ENCODE measurements around the gene FMN2.

Gene FMN2

DNA sequence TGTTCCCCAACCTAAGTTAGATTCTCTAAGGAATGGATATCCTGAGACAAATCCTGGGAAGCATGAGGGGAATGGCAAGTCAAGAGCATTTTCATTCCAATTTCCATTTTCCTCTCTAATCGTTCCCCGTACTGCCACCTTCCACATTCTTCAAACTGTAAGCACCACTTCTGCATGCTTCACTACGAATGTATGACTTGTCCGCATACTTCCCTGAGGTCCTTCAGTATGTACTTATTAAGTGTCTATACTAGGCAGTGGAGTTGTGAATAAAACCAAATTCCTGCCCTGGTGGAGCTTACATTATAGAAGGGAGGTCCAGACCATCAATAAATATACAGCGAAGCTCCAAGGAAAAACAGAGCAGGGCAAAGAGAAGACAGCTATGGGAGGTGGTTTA is 365.5 kb downstream of the FMN2 start:
- DNase-seq: no peak

DNA sequence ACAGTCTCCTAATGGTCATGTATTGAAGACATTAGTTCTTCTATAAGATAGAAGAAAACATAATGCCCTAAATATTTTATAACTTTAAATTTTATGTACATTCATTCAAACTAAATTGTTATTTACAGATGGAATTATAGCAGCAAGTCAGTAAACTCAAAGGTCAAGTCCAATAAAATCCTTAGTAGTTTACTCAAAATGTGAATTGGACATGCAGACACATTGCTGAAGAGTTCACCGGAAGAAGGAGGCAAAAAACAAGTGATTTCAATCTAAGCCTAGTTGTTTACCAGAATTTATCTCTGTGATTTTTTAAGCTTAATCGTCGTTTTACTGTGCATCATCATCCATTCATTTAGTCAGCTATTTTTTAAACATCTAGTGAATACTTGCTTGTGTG is 370.6 kb downstream of the FMN2 start:
- no peak for DNase-seq

DNA sequence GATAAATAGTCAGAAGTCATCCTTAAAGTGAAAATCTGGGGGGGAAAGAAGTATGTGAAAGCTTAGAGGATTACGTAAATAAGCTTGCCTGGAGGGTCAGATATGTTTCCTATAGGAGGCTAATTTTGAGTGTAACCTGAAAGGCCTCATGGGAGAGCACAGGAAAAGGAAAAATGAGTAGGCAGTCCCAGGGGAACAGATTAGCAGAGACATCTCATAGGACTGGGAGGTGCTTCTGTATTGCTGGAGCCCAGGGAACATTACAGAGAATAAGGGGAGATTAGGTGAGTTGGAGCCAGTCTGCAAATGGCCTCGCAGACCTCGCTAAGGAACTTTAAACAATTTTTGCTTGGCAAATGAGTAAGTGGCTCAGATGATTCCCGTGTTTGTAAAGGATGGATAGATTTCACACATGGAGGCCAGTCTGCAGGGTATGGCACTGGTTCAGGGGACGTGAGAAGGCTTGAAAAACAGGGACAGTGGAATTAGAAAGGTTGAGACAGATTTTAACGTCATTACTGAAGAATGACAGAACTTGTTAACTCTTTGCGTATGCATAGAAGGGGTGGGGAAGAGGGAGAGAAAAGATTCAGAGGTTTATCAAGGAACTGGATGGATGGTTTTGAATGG is 371.2 kb downstream of the FMN2 start:
- no peak for DNase-seq

GRCh38 chr1:240464099-240464498 is 372.4 kb downstream of the FMN2 start:
- no peak for DNase-seq

DNA sequence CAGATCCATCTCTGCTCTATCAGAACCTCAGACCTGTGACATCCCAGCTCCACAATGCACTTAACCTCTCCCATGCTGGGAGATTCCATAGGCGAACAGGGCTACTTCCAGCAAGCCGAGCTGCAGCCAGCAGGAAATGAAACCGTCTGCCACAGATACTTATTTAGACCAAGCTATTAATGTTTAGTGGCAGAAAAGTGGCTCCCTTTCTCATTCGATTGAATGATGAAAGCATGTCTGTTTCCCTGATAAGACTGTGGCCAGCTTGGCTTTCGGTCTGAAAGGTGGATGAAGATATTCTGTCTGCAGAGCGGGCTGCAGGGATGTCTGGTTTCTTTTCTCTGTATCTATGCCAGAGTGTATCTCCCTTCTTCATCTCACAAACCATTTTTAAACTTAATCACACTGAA is 373.9 kb downstream of the FMN2 start:
- DNase-seq: no peak

DNA sequence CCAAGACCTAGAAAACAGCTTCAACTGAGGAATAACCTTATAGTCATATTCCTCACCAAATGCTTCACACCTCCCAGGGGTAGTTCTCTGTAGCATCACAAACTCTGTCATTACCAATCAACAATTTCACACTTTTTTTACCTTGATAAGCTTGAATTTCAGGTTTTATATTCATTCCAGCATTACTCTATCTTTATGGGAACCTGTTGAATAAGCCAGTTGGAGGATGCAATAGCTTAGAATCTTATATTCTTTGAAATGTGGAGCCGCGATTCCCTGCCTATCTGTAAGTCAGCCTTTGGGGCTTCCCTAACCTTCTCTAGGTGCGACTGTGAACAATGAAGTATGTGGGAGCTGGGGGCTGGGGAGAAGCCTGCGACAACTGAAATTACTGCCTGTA is 374.8 kb downstream of the FMN2 start:
- no peak for DNase-seq

GRCh38 chr1:240467895-240468294 is 376.2 kb downstream of the FMN2 start:
- no peak for DNase-seq

DNA sequence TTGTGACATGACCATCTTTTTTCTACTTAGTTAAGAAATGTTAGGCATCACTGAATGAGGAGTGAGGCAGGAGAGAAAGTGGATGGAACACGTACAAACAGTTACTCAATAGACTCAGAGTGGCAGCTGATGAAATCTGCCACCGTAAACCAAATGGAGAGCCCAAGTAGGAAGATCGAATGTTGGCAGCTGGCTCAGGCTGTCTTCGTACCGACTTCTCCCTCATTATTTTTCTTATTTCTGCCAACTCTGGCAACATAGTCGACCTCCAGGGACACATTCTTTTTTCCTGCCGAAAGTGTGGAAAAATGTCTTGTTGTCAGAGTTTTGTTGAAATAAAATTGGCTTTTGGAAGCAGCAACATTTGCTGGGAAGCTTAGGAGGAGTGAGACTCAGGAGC is 377.0 kb downstream of the FMN2 start:
- no peak for DNase-seq

DNA sequence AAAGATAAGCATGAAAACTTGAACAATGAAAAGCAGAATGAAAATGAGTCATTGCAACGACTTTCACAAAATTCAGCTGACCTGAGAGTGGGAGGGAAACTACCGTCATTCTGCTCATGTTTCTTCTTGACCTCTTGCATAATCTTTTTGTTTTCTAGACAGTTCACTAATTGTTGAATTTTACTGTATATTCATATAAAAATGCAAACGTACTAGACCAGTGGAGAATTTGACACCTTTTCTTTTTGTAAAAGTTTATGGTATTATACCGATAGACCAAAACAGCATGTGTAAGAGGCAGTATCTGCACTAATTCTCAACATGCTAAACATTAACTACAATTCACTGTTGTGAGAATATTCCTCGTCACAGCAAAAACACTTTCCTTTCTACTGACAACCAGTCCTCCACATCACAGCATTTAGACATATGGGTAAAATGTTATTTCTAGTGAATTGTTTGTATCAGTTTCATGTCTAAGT is 382.5 kb downstream of the FMN2 start:
- no peak for DNase-seq

DNA sequence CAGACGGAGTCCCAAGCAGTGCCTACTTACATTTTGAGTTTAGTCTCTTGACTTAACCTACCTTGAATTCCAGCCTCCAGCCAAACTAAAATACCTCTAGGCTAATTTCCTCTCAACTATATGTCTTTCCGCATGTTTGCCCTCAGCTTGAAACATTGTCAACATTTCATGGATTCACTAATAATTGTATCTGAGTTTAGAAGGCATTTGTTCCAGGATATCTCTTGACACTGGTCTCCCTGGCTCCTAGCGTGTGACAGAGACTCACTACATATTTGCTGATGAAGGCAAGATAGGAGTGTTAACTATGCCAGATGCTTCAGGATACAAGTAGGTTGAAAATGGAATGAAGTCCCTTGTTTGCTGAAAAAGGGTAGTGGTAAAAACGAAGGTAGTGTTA is 384.1 kb downstream of the FMN2 start:
- no peak for DNase-seq

GRCh38 chr1:240478536-240478935 is 386.9 kb downstream of the FMN2 start:
- no peak for DNase-seq

- no peak for DNase-seq
Observed at GRCh38 chr1:240484804-240485443, 393.2 kb downstream of the FMN2 start.

DNA sequence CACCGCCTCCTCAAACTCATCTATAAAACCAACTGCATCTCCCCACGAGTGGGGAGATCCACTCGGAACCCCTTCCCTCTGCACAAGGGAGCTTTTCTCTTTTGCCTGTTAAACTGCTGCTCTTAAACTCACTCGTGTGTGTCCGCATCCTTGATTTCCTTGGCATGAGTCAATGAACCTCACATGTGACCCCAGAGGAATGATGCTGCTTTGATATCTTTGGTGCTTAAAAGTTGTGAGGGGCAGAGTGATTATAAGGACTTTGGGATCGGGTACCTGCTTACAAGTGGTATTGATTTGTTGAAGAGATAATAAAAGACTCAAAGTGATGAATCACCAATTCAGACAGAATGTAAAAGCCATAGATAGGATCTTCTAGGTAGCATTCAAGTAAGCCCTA is 394.9 kb downstream of the FMN2 start:
- no peak for DNase-seq

DNA sequence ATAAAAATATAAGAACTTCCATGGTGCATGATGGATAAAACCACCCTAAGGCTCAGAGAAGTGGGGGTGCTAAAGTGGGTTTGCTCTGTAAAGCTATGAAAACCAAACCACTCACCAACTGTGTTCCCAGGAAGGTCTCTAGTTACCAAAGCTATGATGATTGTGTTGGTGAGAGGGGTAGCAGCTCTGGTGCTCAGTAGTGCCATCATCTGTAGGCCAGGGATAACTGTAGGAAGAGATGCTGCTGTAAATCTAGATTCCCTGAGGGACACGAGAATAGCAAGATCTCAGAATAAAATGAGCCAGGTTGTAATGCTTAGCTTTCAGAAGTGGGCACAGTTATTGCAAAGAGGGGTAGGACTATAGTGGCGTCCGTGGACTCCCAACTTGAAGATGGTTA is 395.8 kb downstream of the FMN2 start:
- no peak for DNase-seq

- no peak for DNase-seq
Observed at GRCh38 chr1:240491156-240491555, 399.5 kb downstream of the FMN2 start.

DNA sequence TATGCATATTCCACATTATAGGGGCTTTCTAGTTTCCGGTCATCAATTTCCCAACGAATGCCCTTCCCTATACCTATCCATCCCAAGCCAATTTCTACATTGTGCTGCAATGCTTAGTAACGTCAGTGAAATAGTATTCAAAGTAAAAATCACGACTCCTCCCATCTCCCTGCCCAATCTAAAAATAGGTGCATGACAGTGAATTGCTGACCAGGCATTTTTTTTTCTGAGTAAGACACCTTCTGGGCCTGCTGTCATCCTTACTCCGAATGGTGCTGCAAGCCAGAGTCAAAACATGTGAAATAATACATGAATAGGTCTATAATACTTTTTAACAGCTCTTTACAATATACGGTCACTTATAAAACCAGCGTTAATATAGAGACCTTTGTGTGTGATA is 400.1 kb downstream of the FMN2 start:
- DNase-seq: no peak

- DNase-seq: peak; percentile 18
Observed at GRCh38 chr1:240492832-240493440, 401.3 kb downstream of the FMN2 start.

GRCh38 chr1:240495601-240496000 is 403.9 kb downstream of the FMN2 start:
- no peak for DNase-seq

- DNase-seq: no peak
Observed at GRCh38 chr1:240496356-240496755, 404.7 kb downstream of the FMN2 start.

- DNase-seq: no peak
Observed at GRCh38 chr1:240496941-240497340, 405.3 kb downstream of the FMN2 start.

DNA sequence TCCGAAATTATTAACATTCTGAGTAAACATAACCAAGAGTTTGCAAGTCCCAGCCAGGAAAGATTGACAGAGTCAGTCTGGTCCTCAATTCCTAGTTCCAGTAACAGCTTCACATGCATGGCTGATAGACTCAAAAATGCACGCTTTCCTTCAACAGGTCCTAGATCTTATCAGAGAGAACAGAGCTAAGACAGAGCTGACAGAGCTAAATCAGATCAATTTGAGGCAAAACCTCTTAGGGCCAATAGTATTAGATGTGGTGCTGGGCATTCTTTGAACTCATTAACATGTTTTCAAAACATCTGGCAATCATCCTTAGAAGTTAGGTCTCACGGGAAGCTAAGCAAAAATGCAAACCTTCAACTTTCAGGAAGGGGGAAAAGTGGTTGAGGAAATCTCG is 406.2 kb downstream of the FMN2 start:
- no peak for DNase-seq

- no peak for DNase-seq
Observed at GRCh38 chr1:240498335-240498734, 406.7 kb downstream of the FMN2 start.

- no peak for DNase-seq
Observed at GRCh38 chr1:240499012-240499411, 407.3 kb downstream of the FMN2 start.

DNA sequence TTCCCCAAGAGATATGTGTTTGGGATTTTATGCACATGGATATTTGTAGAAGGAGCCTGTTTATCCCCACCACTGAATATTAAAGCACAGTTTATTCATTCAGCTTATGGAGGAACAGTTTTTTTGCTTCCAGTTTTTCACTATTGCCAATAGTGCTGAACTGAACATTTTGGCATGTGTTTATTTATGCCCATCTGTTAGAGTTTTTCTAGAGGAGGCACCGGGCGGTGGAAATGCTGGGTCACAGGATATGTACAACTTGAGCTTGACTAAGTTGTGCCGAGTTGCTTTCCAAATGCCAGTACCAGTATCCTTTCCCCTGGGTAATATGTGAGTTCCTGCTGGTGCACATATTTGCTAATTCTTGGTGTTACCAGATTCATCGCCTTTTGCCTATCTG is 409.0 kb downstream of the FMN2 start:
- DNase-seq: no peak

DNA sequence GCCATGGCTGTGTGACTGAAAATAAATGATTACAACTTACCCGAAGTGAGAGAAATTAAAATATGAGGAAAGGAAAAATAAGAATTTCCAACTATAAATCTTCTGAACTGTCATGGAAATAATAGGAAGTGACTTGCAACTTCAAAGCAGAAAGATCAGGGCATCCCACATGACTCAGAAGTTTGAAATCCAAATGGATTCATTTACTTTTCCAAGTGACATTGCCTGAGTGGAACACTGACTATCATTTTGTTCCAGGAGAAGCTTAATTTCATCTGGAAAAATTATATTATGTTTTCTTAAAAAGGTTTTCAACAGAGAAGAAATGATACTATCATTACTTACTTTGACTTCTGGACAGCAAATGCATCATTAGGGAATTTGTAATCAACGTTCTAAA is 409.4 kb downstream of the FMN2 start:
- no peak for DNase-seq
